ENCODE data around the gene ZNF112.

ZNF112 gene

DNA sequence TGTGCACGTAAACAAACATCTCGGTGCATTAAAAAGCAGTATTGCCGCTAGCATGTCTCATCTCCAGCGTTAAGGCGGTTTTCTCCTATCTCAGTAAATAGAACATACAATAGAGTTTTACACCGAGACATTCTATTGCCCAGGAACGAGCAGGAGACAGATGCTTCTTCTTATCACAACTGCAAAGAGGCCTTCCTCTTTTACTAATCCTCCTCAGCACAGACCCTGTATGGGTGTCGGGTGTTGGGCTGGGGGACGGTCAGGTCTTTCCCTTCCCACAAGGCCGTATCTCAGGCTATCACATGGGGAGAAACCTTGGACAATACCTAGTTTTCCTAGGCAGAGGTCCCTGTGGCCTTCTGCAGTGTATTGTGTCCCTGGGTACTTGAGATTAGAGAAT, 75.6 kb downstream of the ZNF112 start:
- no peak for DNase-seq

GRCh38 chr19:44278181-44278690, 78.2 kb downstream of the ZNF112 start:
- DNase-seq: no peak

DNA sequence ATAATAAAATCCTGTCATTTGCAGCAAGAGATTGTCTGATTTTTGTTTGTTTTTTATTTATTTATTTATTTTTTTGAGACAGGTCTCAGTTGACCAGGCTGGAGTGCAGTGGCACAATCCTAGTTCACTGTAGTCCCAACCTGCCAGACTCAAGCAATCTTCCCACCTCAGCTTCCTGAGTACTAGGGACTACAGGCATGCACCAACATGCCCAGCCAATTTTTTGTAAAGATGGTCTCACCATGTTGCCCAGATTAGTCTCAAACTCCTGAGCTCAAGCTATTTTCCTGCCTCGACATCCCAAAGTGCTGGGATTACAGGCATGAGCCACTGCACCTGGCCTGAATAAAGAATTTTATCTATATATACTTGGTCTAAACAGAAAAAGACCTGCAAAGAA, 79.1 kb downstream of the ZNF112 start:
- DNase-seq: no peak
